ENCODE measurements around the gene SCUBE1.
"Not testable (repeated sequence)": the region's sequence is repeated elsewhere in the genome, so short reads cannot be mapped to it uniquely, and the experiment has no call there.

SCUBE1 gene

DNA sequence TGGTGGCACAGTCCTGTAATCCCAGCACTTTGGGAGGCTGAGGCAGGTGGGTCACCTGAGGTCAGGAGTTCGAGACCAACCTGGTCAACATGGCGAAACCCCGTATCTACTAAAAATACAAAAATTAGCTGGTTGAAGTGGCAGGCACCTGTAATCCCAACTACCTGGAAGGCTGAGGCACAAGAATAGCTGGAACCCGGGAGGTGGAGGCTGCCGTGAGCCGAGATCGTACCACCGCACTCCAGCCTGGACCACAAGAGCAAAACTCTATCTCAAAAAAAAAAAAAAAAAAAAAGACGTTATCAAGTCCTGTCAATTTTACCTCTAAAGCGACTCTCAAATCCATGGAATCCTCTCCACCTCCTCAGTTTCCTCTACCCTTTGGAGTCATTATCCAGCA is 12.5 kb upstream of the SCUBE1 start:
- not testable (repeated sequence) for DNase-seq

DNA sequence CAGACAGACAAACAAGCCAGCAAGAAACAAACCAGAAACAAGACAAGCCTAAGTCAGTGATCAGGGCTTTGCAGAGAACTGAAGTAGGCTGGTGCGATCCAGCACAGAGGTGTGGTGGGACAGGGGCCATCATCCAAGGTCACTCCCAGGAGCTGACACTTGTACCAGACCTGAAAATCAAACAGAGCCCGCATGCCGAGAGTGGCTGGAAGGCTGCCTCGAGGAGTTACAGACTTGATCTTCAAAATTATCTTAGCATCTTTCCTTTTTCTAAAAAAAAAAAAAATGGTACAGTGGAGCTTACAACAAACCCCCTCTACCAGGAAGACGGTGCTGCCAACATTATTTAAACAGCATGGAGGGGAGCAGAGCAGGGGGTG is 8.8 kb upstream of the SCUBE1 start:
- no peak for DNase-seq

DNA sequence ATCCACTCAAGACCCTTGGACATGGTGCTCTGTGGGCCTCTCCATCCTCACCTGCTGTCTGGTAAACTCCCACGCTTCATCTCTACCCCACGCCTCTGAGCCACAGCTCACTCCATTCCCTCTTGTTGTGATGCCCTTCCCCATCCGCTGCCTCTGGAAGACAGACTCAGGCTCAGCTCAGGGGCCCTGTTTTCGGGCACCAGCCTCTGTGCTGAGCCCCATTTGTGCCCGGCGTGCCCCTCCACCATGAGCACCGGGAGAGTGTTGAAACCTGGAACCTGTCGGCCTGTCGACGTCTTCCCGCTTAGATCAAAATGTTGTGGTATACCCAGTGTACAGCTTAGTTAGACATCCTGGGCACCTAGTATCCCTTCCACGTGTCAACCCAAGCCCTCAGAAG is 6.5 kb upstream of the SCUBE1 start:
- DNase-seq, result no peak

DNA sequence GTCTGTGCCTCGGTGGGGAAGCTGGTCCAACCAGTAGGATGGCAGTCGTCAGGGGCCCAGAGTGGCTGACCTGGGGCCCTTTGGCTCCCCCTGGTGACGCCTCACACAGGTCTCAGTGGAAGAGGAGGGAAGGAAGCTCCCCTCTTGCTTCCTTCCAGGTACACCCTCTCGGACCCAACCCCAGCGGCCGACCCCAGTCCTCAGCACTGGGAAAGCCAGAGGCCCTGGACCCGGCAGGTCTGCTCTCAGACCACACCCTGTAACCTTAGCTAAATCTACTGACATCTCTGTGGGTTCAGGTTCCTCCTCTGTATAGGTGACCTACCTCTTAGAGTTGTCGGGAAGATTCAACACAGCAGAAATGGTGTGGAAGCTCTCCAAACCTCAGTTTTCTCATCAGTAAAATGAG is 3.4 kb upstream of the SCUBE1 start:
- no peak for DNase-seq

DNA sequence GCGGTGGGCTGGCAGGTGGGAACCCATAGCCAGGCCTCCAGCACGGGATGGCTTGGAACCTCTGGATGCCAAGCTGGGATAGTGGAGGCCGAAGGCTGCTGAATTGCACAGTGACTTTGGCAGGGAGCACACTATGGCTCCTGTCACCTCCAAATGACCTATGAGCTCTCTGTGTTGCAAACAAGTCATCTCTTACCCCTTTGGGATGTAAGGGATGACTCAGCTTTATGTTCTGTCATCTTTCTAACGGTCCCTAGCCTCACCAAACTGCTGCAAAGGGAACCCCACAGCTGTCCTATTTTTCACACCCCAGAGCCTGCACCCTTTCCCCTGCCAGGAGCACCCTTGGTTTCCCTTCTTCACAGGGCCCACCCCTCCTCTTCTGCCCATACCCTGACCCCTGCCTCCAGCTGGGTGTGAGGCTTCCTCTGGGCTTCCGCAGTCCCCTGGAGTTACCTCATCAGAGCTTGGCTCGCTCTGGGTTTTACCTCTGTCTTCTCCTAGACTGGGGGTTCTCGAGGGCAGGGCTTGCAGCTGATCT is 2.7 kb upstream of the SCUBE1 start:
- peak; percentile 26 for DNase-seq

DNA sequence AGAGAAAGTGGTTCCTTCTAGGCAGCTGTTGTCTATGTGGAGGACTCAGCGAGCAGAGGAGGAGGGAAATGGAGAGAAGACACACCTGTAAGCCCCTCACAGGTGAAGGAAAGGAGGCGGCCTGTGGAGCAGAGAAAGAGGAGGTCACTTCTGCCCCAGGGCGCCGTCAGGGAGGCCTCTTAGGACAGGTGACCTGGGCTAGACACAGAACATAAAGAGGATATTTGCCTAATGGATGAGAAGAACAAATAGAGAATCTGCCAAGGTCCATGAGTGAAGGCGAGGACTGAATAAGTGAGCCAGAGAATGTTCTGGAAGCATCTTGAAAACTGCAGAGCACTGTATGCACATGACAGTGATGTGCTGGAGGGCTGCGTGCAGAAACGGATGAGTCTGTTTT is 2.2 kb upstream of the SCUBE1 start:
- no peak for DNase-seq

DNA sequence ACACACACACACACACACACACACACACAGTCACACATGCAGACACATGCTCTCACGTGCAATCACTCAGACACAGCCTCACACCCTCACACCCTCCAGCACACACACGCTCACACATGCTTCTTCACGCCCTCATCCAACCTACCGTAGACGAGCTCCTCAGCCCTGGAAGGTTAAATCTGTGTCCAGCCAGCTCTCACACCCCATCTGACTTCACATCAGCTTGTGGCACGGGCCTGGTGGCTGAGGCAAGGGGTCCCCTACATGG is 1.3 kb upstream of the SCUBE1 start:
- DNase-seq, result no peak

DNA sequence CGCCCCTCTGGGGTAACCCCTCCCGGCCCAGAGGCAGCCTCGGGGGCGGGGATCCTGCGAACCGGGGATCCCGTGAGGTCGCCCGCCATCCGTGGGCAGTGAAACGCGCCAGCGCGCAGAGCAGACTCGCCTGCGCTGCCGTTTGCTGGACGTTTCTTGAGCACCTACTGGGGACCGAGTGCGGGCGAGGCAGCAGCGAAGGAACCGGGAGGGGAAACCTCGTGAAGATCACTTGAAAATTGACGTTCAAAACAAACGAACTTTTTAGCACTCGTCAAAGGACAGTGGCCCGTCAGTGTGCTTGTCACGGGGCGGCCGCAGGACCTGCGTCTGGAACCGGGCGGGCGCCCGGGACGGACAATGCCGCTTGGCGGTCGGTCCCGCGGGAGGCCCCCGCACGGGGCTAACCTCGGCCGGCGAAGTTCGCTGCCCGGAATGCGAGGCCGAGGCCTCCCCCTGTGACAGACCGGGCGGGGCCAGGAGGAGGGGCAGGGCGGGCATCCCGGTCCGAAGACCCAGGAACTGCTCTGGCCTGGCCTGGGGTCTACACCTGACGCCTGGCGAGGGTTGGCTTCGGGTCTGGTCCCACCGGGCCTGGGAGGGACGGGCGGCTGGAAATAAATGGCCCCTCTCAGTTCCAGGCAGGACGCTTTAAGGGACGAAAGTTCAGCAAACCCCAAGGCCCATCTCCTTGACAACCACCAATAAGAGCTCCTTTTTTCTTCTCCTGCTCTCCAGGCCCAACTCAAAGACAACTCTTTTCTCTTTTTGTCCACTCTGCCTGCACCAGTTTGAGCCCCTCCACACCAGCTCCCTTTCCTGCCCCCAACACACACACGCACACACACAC is 723 bp upstream of the SCUBE1 start:
- no peak for DNase-seq

DNA sequence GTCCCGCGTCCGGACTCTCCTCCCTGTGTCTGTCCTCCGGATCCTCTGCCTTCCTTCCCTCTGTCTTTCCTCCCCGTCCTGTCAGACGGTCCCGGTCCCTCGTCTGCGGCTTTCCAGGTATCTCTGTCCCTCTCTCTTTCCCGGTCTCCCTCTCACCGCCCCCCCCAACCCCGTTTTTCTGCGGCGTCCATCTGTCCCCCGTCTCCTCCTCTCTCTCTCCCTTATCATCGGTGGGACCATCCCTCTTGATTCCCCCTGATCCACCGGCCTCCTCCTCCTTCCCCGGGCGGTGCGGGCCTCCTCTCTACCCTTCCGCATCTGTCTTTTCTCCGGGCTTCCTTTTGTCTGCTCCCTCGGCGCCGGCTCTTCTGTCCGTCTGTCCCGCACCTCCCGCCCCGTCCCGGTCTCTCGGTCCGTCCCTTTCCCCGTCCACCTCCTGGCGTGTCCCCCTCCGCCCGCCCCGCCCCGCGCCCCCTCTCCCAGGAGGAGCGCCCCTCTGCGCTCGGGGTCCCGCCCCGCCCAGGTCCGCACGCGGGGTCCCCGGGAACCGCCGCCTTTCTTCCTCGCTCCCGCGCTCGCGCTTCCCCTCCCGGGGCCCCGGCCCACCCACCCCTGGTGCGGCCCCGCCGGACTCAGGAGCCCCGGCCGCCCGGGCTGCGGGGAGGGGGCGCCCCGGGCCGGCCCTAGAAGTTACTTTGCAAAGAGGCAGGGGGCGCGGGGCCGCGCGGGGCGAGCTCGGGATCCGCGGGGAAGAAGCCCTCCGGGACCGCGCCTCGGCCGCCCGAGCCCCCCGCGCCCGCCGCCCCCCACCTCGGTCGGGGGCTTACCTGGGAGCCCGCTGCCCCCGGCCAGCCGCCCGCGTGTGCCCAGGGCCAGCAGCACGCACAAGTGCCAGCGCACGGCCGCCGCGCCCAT is 568 bp downstream of the SCUBE1 start:
- DNase-seq, result no peak

DNA sequence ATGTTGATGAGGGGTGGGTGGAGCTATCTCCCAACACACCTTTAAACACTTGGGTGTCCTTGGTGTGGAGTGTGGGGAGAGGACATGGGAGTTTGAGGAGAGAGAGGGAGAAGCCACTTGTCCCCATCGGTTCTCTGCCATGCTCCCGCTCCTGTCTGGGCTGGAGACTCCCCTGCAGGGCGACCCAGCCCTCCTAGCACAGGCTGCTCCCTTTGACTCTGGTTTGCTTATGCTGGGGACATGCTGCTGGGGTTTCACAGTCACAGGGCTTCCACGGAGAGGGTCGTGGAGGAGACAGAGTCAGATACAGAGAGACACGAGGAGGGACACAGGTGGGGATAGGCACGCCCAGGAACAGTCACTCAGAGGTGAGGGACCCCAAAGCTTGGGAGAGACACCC is 1.6 kb downstream of the SCUBE1 start:
- no peak for DNase-seq

DNA sequence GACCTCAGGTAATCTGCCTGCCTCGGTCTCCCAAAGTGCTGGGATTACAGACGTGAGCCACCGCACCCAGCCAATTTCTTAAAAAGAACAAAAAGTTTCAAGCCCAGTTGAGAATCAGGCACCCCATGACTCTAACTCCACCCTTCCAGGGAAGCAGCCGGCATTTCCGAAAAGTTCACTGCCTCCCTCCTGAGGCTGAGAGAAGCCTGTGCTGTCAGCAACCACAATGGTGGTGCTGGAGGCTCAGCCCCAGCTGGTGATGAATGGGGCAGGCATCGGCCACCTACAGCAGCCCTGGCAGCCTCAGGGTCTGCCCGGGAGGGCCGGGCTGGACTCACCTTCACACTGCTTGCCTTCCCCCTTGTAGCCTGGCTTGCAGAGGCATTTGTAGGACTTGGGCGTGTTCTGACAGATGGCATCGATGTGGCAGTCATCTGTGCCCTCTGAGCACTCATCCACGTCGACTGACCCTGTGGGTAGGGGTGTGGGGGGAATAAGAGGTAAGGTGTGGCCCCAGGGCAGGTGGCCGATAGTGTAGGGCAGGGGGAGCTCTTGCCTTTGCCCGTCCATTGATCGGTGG is 4.3 kb downstream of the SCUBE1 start:
- DNase-seq, result no peak

DNA sequence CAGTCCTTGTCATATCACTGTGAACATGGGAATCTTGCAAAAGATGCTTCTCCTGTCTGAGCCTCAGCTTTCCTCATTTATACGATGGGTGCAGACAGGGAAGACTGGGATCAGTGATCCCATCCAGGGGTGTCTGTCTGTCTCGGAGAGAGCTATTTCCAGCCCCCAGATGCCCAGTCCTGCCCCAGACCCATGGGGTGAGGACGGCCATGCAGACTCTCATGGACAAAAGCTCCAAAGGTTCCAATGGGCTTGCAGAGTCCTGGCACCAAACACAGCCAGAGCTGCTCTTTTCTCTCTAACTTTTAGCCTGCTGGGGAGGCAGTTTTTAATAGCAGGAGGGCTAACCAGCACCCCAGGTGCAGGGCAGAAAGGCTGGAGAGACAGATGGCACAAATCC is 5.2 kb downstream of the SCUBE1 start:
- no peak for DNase-seq

DNA sequence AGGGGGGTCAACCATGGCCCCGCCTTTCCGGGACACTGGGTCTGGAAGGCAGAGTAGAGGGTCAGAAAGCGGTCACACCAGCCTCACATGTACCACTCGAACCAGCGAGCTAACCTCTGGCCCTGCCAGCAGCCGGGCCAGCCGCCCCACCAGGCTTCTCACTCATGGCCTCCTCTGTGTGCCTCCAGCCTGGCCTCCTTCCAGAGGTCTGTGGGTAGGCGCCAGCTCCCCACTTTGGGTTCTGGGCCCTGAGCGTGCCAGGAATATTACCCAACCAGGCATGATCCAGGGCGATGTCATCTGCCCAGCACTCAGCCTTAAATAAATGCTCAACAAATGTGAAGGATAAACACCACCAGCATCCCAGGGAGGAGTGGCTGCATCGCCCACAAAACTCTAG is 5.8 kb downstream of the SCUBE1 start:
- no peak for DNase-seq

DNA sequence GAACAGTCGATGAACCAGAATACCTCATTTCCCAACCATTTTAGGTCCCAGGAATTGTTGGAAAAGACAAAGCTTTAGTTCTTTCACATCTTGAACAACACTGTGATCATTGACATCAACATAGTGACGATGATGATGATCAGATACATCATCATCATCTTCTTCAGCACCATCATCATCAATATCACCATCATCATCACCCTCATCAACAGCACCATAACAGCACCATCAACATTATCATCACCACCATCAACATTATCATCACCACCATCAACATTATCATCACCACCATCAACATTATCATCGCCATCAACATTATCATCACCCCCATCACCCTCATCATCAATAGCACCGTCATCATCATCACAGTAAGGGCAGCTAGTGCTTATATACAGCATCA is 8.8 kb downstream of the SCUBE1 start:
- DNase-seq, result no peak

DNA sequence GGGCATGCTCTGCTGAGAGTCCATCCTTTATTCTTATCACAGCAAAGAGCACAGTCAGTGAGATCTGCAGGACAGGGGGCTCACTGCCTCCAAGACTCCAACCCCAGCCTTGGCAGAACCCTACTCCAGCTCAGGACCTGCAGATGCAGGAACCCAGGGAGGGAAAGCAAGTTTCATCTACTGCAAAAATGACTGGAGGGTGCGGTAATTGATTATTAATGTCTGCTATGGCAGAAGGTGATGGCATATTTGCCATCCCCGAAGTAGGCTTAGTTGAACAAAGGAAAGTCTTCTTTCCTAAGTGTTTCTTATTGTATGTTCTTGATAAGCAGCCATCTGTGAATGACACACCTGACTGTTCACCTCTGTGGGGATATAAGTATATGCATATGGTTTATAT is 9.2 kb downstream of the SCUBE1 start:
- DNase-seq, result no peak

DNA sequence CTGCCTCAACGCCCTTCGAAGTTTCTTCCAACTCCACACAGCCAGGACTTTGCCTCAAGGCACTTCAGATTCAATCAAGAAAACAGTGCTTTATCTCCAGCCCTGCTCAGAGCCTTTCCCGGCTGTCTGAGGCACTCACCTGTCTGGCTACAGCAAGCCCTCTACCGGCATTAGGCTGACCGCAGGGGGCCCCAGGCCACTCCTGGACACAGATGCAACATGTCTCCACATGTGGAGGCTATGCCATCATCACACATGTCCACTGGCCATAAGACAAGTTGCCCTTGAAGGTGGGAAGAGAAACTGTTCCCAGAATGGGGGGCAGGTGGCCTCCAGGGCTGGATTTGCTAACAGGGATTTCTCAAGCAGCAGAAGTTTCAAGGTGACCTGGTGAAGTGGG is 10.0 kb downstream of the SCUBE1 start:
- no peak for DNase-seq

DNA sequence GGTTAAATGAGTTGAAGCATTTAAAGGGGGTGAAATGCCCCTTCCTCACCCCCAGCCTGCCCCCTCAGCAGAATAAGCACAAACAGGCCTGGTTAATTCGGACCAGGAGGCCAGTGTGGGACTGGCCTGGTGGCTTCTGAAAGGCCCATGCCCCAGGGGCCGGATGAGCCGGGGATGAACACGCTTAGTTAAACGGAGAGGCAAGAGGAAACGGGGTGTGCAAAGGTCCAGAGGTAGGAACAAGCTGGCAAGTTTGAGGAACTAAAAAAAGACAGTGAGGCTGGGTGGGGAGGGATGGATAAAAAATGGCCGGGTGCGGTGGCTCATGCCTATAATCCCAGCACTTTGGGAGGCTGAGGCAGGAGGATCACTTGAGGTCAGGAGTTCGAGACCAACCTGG is 11.5 kb downstream of the SCUBE1 start:
- no peak for DNase-seq

DNA sequence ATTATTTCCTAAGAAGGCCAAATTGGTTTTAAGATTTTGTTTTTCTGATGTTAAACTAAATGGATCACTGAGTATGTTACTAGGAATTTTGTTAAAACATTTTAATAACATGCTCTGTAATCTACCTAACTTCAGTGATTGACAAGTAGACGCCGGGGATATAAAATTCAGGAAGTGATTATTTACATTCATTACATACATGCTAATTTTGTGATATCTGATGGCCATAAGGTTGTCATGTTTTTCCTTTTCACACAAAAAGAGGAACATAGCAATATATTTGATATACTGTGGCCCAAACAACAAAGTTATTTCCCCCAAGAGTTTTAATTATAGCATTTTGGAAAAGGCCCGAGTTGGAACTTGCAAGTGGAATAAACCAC is 12.1 kb downstream of the SCUBE1 start:
- DNase-seq, result no peak

DNA sequence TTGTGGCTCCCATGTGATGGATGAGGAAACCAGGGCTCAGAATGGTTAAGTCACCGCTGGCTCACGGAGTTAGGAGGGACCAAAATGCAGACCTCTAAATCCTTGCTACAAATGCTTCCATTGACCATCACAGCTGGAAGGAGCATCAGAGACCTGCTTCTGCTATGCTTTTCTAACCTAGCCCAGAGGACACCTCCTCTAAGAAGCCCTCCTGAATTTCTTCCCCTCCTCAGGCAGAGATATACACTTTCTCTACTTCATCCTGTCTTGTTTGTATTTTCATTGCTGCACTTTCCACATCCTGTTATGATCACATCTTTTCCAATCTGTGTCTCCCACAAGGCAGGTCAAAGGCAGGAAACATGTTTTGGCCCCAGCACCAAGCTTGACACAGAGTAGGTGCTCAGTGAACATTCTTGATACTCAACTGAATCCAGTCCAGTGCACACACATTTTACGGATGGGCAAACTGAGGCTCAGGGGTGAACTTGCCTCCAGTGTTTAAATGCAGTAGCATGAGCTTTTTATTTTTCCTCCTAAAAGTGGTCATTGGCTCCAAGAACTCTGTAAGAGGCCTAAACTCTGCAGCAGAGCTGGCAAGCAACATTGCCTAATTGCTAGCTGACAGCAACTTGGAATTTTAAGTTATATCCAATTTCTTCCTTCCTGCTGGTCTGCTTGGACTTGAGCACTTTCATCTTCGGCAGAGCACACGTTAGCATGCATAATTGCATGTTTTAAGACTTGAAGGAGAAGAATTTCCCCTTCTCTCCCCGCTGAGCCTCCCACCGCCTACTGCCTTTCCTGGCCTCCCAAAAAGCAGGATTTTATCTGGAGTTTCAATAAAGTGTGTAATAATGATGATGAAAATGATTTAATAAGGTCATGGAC is 12.7 kb downstream of the SCUBE1 start:
- DNase-seq, result no peak

DNA sequence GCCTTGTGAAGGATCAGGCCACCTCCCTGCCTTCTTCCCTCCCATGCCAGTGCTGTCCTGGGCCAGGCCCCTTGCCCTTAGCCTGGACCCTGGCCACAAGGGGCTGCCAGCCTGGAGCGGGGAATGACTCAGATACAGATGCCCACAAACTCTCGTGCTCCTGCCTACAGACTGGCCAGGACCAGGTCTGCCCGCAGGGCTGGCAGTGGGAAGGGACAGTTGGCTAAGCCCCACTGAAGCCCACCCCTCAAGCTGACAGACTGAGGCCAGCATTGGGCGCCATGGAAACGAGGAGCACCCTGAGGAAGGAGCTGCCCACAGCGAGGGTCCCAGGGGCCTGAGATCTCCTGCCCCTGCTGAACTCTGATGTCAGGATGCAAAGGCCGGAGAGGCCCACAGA is 14.1 kb downstream of the SCUBE1 start:
- DNase-seq, result no peak

DNA sequence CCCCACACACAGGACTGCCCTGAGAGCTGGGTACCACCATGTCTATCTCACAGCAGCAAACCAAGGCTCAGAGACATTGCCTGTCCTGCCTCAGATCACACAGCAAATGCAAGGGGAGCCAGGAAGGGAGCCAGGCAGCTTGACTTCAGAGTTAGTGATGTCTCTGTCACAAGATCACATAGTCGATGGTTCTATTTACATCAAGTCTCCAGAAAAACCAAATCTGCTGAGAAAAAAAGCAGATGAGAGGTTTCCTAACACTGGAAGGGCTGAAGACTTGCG is 16.1 kb downstream of the SCUBE1 start:
- no peak for DNase-seq

DNA sequence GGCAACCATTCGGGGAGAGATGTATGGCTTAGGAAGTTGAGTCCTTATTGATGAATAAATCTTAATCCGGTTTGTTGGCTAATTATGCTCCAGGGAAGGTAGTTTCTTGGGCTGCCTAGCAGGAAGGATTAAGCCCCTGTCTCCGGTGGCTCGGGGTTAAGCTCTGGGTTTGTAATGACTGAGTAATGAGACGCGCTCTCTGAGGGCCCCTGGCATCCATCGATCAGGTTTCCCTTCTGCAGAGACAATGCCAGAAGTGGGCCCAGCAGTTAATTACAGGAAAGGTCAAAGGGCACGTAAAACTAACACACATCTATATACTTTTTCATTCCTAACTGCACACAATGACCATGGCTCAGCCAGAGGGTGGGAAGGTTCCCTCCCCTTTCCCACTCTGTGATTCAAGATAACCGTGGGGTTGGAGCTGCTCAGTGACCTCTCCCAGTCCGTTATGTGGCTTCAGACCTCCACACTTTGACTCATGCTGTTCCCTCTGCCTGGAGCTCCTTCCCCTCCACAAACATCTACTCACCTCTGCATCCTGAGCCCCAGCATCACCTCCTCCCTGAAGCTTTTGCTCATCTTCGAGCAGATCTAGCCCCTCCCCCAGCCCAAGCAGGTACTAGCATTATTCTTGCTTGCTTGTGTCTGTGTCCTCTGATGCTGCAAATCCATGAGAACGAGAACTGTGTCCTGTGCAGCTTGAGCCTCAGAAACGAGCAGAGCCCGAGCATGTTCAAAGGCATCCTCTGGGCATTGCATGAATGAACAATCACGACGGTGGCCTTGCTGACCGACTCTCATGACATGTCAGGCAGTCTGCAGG is 16.6 kb downstream of the SCUBE1 start:
- DNase-seq, result no peak

Measured in bone marrow (tissue), 2 donors.